ENCODE measurements around the gene MEGF11. TPM values are rescaled to one million over a fixed set of nuclear protein-coding genes. Genes with fewer than 3 reads are reported as not detected.

The MEGF11 gene
- polyA plus RNA-seq, 1 of the 3 experiments (the other 2 are of a cell fraction), result not detected

- TF ChIP-seq IRF3 (IDR thresholded peaks at IDR 0.05; ENCODE audit: low read depth, low read length) (no peak), USF1 (IDR thresholded peaks at IDR 0.05; ENCODE audit: borderline replicate concordance, low read depth) (no peak), EP300 (IDR thresholded peaks at IDR 0.05; ENCODE audit: borderline replicate concordance in 1 of 2, low read depth in 1 of 2, low read length in 1 of 2) (no peak)
- no peak overlapping the region for H2AFZ ChIP-seq (ENCODE audit: low read depth)
- DNase-seq, result no peak
- peaks cover 0 to 12% of the 10 kb centered on the region in 2 experiments; a peak in 1 of 4 replicates for H3K4me1 ChIP-seq (ENCODE audit: control insufficient read depth in 1 of 2, insufficient read depth in 2 of 2, low read depth in 1 of 2, low read length in 1 of 2)
- H3K27ac ChIP-seq (ENCODE audit: low read depth in 2 of 2, low read length in 1 of 2), result no peak overlapping the region
- WGBS (ENCODE audit: low lambda C conversion rate), result 60% methylated on average over 9 of the region's 9 CpGs
- ChIA-PET CTCF (no interaction called here), POLR2A (interaction anchor here (0.5 kb wide), 1 partner anchor 141 kb away, joined by 3 read pairs; no protein-coding TSS in a partner anchor)
- H3K4me3 ChIP-seq (ENCODE audit: low read depth in 2 of 2, low read length in 1 of 2), result no peak overlapping the region
- no peaks in the 10 kb centered on the region for H3K36me3 ChIP-seq (replicated peaks in 1 of 2; ENCODE audit: control insufficient read depth in 1 of 2, insufficient read depth in 2 of 2, low read length in 1 of 2)
- no peaks in the 10 kb centered on the region; the same call in 1 of the 2 replicates for H3K27me3 ChIP-seq (ENCODE audit: insufficient read depth)
- H3K79me2 ChIP-seq (ENCODE audit: insufficient read depth), result no peaks in the 10 kb centered on the region
- no peak overlapping the region for H3K9ac ChIP-seq
- H3K9me3 ChIP-seq, result no peaks in the 10 kb centered on the region
- H4K20me1 ChIP-seq (ENCODE audit: insufficient read depth), result no peaks in the 10 kb centered on the region
- H3K9me2 ChIP-seq, result no peaks in the 10 kb centered on the region
- H3F3A ChIP-seq (replicated peaks; ENCODE audit: insufficient read depth), result no peaks in the 10 kb centered on the region
- no peak overlapping the region for H3K4me2 ChIP-seq
These were observed 255.1 kb downstream of the MEGF11 start for GRCh38 chr15:65998486-65998885.

GRCh38 chr15:65996901-65997300, 256.6 kb downstream of the MEGF11 start:
- no peak for DNase-seq
- Histone ChIP-seq H3K27me3 (ENCODE audit: insufficient read depth) (no peaks in the 10 kb centered on the region; the same call in 1 of the 2 replicates), H3K36me3 (replicated peaks in 1 of 2; ENCODE audit: control insufficient read depth in 1 of 2, insufficient read depth in 2 of 2, low read length in 1 of 2) (no peaks in the 10 kb centered on the region), H2AFZ (ENCODE audit: low read depth) (no peak overlapping the region), H3K9me3 (no peaks in the 10 kb centered on the region), H3F3A (replicated peaks; ENCODE audit: insufficient read depth) (no peaks in the 10 kb centered on the region), H4K20me1 (ENCODE audit: insufficient read depth) (no peaks in the 10 kb centered on the region), H3K4me1 (ENCODE audit: control insufficient read depth in 1 of 2, insufficient read depth in 2 of 2, low read depth in 1 of 2, low read length in 1 of 2) (peaks cover 0 to 28% of the 10 kb centered on the region in 2 experiments; a peak in 1 of 4 replicates), H3K79me2 (ENCODE audit: insufficient read depth) (no peaks in the 10 kb centered on the region), H3K9ac (no peak overlapping the region), H3K9me2 (no peaks in the 10 kb centered on the region), H3K4me3 (ENCODE audit: low read depth in 2 of 2, low read length in 1 of 2) (no peak overlapping the region), H3K27ac (ENCODE audit: low read depth in 2 of 2, low read length in 1 of 2) (no peak overlapping the region), H3K4me2 (no peak overlapping the region)
- TF ChIP-seq MXI1 (IDR thresholded peaks at IDR 0.05; ENCODE audit: low read depth, low read length) (no peak), EP300 (IDR thresholded peaks at IDR 0.05; ENCODE audit: borderline replicate concordance in 1 of 2, low read depth in 1 of 2, low read length in 1 of 2) (no peak), FOSL2 (IDR thresholded peaks at IDR 0.05; ENCODE audit: borderline replicate concordance, low read depth) (no peak), REST (IDR thresholded peaks at IDR 0.05; ENCODE audit: low read depth, low read length) (no peak), USF1 (IDR thresholded peaks at IDR 0.05; ENCODE audit: borderline replicate concordance, low read depth) (no peak), USF2 (IDR thresholded peaks at IDR 0.05; ENCODE audit: borderline replicate concordance, low read depth, low read length) (no peak), NRF1 (IDR thresholded peaks at IDR 0.05; ENCODE audit: low read depth, low read length) (no peak), TEAD4 (IDR thresholded peaks at IDR 0.05; ENCODE audit: borderline replicate concordance, insufficient read depth) (no peak), GATA2 (CRISPR knock-in tag; IDR thresholded peaks at IDR 0.05) (no peak), RXRA (IDR thresholded peaks at IDR 0.05; ENCODE audit: borderline replicate concordance, low read depth) (no peak), CHD2 (IDR thresholded peaks at IDR 0.05; ENCODE audit: low read length, partially characterized antibody) (no peak)
- POLR2A ChIA-PET, result interaction anchor here (0.5 kb wide), 1 partner anchor 11 kb away, joined by 4 read pairs; no protein-coding TSS in a partner anchor
- CTCF ChIA-PET, result no interaction called here
- 65% methylated on average over 5 of the region's 5 CpGs for WGBS (ENCODE audit: low lambda C conversion rate)
